Adrenal gland (tissue), 12 donors: ENCODE data around the gene DYSF. TPM values are rescaled to one million over a fixed set of nuclear protein-coding genes. Genes with fewer than 3 reads are reported as not detected.

Source experiments
- DNase-seq, 7 donors: peaks; one replicate each; pipeline ENCODE4 v3.0.0-alpha.2; 2019 to 2020
- H3K27ac ChIP-seq, 5 donors: fragments of 200-600 bp; sonication (generic) in 4 of 5; 1 replicate in 3 of 5; 2 replicates in 2 of 5; pipeline versions ENCODE4 v1.5.1 to v1.8.0; 2016 to 2020; ENCODE audit warnings: mild to moderate bottlenecking in 1 of 5
- H3K27me3 ChIP-seq: fragments of 200-600 bp; 2 replicates; pipeline ENCODE4 v1.8.0; 2021
- H3K36me3 ChIP-seq, 2 donors: fragments of 200-600 bp; replicated peaks in 1 of 2; 1 replicate in 1 of 2; 2 replicates in 1 of 2; pipeline versions ENCODE4 v1.5.1 to v1.8.0; 2018 to 2022
- H3K4me1 ChIP-seq, 2 donors: fragments of 200-600 bp; replicated peaks in 1 of 2; 1 replicate in 1 of 2; 2 replicates in 1 of 2; pipeline versions ENCODE4 v1.5.1 to v1.8.0; 2018 to 2021
- H3K4me3 ChIP-seq, 4 donors: fragments of 200-600 bp; sonication (generic) in 3 of 4; one replicate each; pipeline ENCODE4 v1.5.1; 2016 to 2018
- H3K9me3 ChIP-seq, 3 donors: fragments of 200-600 bp; sonication (generic) in 1 of 3; replicated peaks in 1 of 3; 1 replicate in 2 of 3; 2 replicates in 1 of 3; pipeline versions ENCODE4 v1.5.1 to v1.8.0; 2016 to 2021
- POLR2A ChIP-seq, 2 donors: fragments of 450-650 bp; IDR thresholded peaks; one replicate each; pipeline ENCODE4 v1.6.1; 2017; ENCODE audit warnings: antibody characterized with exemption in 2 of 2, mild to moderate bottlenecking in 2 of 2, moderate library complexity in 1 of 2
- WGBS, 4 donors: extraction: QIAGEN DNeasy Blood & Tissue Kit in 2 of 4; methylation state at CpG; one replicate each; pipeline versions ENCODE4 v1.1.5 to v1.1.7; 2013 to 2017; 5-methylcytosine and 5-hydroxymethylcytosine counted together
- intact Hi-C, 2 donors: fragments of 100-400 bp; cut with DNase I; formaldehyde crosslinking; loops; one replicate each; pipeline versions ENCODE4 v1.14.1 to v1.15.0; 2022 to 2023
- polyA plus RNA-seq, 3 donors: library from polyadenylated mRNA; stranded (reverse); fragments of 200-250 nt in 2 of 3; fragments of 350-450 nt in 1 of 3; fragmentation: Illumina TruSeq in 1 of 3; extraction: RNeasy Lipid Tissue Mini Kit (QIAGEN cat#74804) in 1 of 3; gene quantifications; one replicate each; pipeline ENCODE4 v1.2.3, GENCODE V29; 2013 to 2014
- total RNA-seq, 9 donors: library from RNA; depleted of rRNA in 4 of 9; stranded (reverse); fragments of >200 nt in 4 of 9; fragments of 120-200 nt in 1 of 9; fragmentation: NEBNext Ultra II Directional in 1 of 9; extraction: Animal tissue kit (Norgen Biotek cat#: 25700) in 1 of 9; gene quantifications; one replicate each; pipeline versions ENCODE4 v1.1.0 to v1.2.4, GENCODE V29; 2013 to 2023
- TF ChIP-seq, protein P1 (sequence below), 6 experiments: fragments of 450-650 bp in 4 of 6; fragments of 200-600 bp in 2 of 6; sonication (generic) in 1 of 6; IDR thresholded peaks; 1 replicate in 5 of 6; 2 replicates in 1 of 6; pipeline versions ENCODE4 v1.5.1 to v1.8.0; 2016 to 2021; ENCODE audit warnings: antibody characterized with exemption in 6 of 6, mild to moderate bottlenecking in 2 of 6, moderate library complexity in 1 of 6
- donor health status: healthy with polysubstance abuse.
- donor health status: Bipolar disorder and iron deficiency.
- donor health status: DM: yes; HTN: yes; CAD: no.
- donor health status: DM: no; HTN: no; CAD: no.
- donor health status: DM: no; HTN: no; CAD: no.
- donor health status: DM: yes; HTN: yes; CAD: no.

The DYSF gene
- total and polyA plus RNA-seq, 12 donors = 3.2 to 22.4 (median 15.3) TPM

GRCh38 chr2:71727562-71727961 lies 274.2 kb downstream of the DYSF start:
- Histone ChIP-seq H3K36me3 (no peaks in the 10 kb centered on the region), H3K9me3 (no peaks in the 10 kb centered on the region), H3K4me3 (no peak overlapping the region), H3K4me1 (no peaks in the 10 kb centered on the region), H3K27ac (no peak overlapping the region), H3K27me3 (no peaks in the 10 kb centered on the region)
- WGBS, 4 donors = 80 to 92% (median 87%) methylated on average over 2 of the region's 2 CpGs
- DNase-seq = no peak
- TF ChIP-seq POLR2A (IDR thresholded peaks at IDR 0.05) = no peak
- TF ChIP-seq, protein P1, sequence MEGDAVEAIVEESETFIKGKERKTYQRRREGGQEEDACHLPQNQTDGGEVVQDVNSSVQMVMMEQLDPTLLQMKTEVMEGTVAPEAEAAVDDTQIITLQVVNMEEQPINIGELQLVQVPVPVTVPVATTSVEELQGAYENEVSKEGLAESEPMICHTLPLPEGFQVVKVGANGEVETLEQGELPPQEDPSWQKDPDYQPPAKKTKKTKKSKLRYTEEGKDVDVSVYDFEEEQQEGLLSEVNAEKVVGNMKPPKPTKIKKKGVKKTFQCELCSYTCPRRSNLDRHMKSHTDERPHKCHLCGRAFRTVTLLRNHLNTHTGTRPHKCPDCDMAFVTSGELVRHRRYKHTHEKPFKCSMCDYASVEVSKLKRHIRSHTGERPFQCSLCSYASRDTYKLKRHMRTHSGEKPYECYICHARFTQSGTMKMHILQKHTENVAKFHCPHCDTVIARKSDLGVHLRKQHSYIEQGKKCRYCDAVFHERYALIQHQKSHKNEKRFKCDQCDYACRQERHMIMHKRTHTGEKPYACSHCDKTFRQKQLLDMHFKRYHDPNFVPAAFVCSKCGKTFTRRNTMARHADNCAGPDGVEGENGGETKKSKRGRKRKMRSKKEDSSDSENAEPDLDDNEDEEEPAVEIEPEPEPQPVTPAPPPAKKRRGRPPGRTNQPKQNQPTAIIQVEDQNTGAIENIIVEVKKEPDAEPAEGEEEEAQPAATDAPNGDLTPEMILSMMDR (IDR thresholded peaks at IDR 0.05) = no peak
- intact Hi-C loops = no loop called here

- Histone ChIP-seq H3K4me3 (no peak overlapping the region), H3K27ac (no peak overlapping the region), H3K4me1 (no peaks in the 10 kb centered on the region), H3K27me3 (no peaks in the 10 kb centered on the region), H3K36me3 (no peaks in the 10 kb centered on the region), H3K9me3 (no peaks in the 10 kb centered on the region)
- no peak for DNase-seq
- intact Hi-C loops = no loop called here
- 50 to 92% (median 80%) methylated on average over 1 of the region's 1 CpG for WGBS, 4 donors
- no peak for TF ChIP-seq POLR2A (IDR thresholded peaks at IDR 0.05)
- TF ChIP-seq, protein P1 (IDR thresholded peaks at IDR 0.05) = no peak
These were observed 274.7 kb downstream of the DYSF start for GRCh38 chr2:71728036-71728435.

DNA sequence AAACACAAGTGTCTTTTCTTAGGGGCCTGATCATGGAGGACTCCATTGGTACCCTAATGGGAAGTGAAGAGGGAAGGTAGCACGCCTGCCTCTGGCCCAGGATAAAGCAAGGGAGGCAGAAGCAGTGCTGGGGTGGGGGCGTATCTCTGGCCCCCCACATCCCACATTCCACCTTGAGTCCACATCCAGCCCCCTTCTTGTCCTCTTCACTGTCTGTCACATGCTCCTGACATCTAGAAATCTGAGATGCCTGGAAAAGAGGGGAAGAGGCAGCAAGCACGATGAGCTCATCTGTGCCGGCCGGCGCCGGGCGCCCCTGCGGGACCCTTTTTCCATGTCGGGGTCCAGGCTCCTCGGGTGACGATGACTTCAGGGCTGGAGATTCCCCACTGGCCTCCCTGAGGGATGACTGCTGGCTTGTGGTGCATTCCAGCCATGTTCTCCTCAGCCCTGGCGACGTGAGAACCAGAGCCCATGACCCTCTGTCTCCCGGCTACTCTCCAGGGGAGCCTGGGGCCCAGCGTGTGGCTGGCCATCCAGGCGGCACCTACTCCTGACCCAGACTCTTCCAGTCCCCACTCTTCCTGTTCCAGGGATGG lies 277.5 kb downstream of the DYSF start:
- no peaks in the 10 kb centered on the region for H3K27me3 ChIP-seq
- no peak for TF ChIP-seq POLR2A (IDR thresholded peaks at IDR 0.05)
- TF ChIP-seq, protein P1 (IDR thresholded peaks at IDR 0.05) = no peak
- no peaks in the 10 kb centered on the region for H3K4me1 ChIP-seq
- H3K36me3 ChIP-seq = no peaks in the 10 kb centered on the region
- DNase-seq = no peak
- H3K4me3 ChIP-seq = no peak overlapping the region
- intact Hi-C loops = no loop called here
- no peaks in the 10 kb centered on the region for H3K9me3 ChIP-seq
- H3K27ac ChIP-seq = no peak overlapping the region
- WGBS, 4 donors = 86 to 94% (median 89%) methylated on average over 3 to 17 of the region's 17 CpGs

DNA sequence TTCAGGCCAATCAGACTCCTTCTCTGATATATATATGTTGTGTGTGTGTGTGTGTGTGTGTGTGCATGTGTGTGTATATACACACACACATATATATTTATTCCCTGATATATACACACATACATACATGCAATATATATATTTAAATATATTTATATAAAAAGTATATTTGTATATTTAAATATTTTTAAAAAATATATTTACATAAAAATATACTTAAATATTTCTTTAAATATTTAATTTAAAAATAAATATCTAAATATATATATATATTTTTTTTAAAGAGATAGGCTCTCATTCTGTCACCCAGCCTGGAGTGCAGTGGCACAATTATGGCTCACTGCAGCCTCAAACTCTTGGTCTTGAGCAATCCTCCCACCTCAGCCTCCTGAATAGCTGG lies 281.3 kb downstream of the DYSF start:
- Histone ChIP-seq H3K27me3 (peaks cover 7% of the 10 kb centered on the region), H3K27ac (no peak overlapping the region), H3K9me3 (no peaks in the 10 kb centered on the region), H3K4me3 (no peak overlapping the region), H3K4me1 (no peaks in the 10 kb centered on the region), H3K36me3 (no peaks in the 10 kb centered on the region)
- DNase-seq = no peak
- TF ChIP-seq POLR2A (IDR thresholded peaks at IDR 0.05) = no peak
- TF ChIP-seq, protein P1 (IDR thresholded peaks at IDR 0.05) = no peak
- intact Hi-C loops = no loop called here
